H1 (cell line): Measurements from ENCODE around the gene PRR12. TPM values are rescaled to one million over a fixed set of nuclear protein-coding genes. Genes with fewer than 3 reads are reported as not detected.
A peak's percentile ranks its signal among the peaks of the same experiment; 100 is the strongest.

Experiments
- CTCF ChIA-PET: fragments of 300-600 bp; sonication (Branson Sonifier 250); formaldehyde crosslinking; loops from one replicate; lab custom pipeline; 2021; ENCODE audit not compliant: partially characterized antibody; lab: Charles Lee
- POLR2A ChIA-PET: fragments of 300-600 bp; sonication (Branson Sonifier 250); formaldehyde crosslinking; loops from one replicate; lab custom pipeline; 2021; ENCODE audit warnings: inconsistent platforms; ENCODE audit not compliant: partially characterized antibody; lab: Charles Lee
- DNase-seq, 2 experiments: peaks; one replicate each; pipeline versions ENCODE4 v3.0.0 to v3.0.0-alpha.2; 2010 to 2022; ENCODE audit warnings: low spot score in 2 of 2, low read depth in 1 of 2, mixed read lengths in 1 of 2
- FAIRE-seq: peaks from 2 replicates; lab custom pipeline; 2011; peaks lifted over from hg19 to GRCh38; lab: Jason Lieb, UNC
- H2AFZ ChIP-seq: 2 replicates; pipeline ENCODE4 v1.8.1; 2012; ENCODE audit warnings: low read length, inconsistent platforms
- H2AK5ac ChIP-seq: 2 replicates; pipeline ENCODE4 v1.6.1; 2013; ENCODE audit warnings: low read depth, low read length
- H2BK120ac ChIP-seq: replicated peaks from 2 replicates; pipeline ENCODE3; 2013; ENCODE audit warnings: low read depth, low read length, inconsistent platforms
- H2BK12ac ChIP-seq: 2 replicates; pipeline ENCODE4 v1.6.1; 2013; ENCODE audit warnings: low read depth, low read length
- H2BK15ac ChIP-seq: 2 replicates; pipeline ENCODE4 v1.6.1; 2013; ENCODE audit warnings: low read length
- H2BK20ac ChIP-seq: 2 replicates; pipeline ENCODE4 v1.6.1; 2013; ENCODE audit warnings: low read length
- H2BK5ac ChIP-seq: 2 replicates; pipeline ENCODE4 v1.6.1; 2013; ENCODE audit warnings: low read depth, low read length
- H3K14ac ChIP-seq: 2 replicates; pipeline ENCODE4 v1.6.1; 2013; ENCODE audit warnings: inconsistent platforms; ENCODE audit not compliant: insufficient read length
- H3K18ac ChIP-seq: 2 replicates; pipeline ENCODE4 v1.6.1; 2013; ENCODE audit warnings: low read length; ENCODE audit errors: extremely low read depth
- H3K23ac ChIP-seq: 2 replicates; pipeline ENCODE4 v1.6.1; 2013; ENCODE audit warnings: inconsistent platforms; ENCODE audit not compliant: insufficient read length
- H3K23me2 ChIP-seq: 2 replicates; pipeline ENCODE4 v1.6.1; 2013; ENCODE audit warnings: low read depth, low read length
- H3K27ac ChIP-seq: 2 replicates; pipeline ENCODE4 v1.6.1; 2011; ENCODE audit warnings: low read depth, low read length, inconsistent platforms
- H3K27me3 ChIP-seq, 4 experiments: replicated peaks in 1 of 4; 1 replicate in 1 of 4; 2 replicates in 3 of 4; pipeline versions ENCODE4 v1.6.1 to v1.8.1; 2011 to 2013; ENCODE audit warnings: low read length in 3 of 4, mild to moderate bottlenecking in 3 of 4, inconsistent platforms in 2 of 4, mixed read lengths in 2 of 4, moderate library complexity in 1 of 4; ENCODE audit not compliant: control insufficient read depth in 3 of 4, insufficient read depth in 3 of 4; ENCODE audit errors: extremely low read depth in 1 of 4
- H3K36me3 ChIP-seq, 4 experiments: 2 replicates each; pipeline versions ENCODE4 v1.6.1 to v1.8.1; 2011 to 2013; ENCODE audit warnings: mild to moderate bottlenecking in 4 of 4, low read length in 3 of 4, moderate library complexity in 2 of 4, control low read depth in 1 of 4, inconsistent platforms in 1 of 4; ENCODE audit not compliant: insufficient read depth in 4 of 4, control insufficient read depth in 2 of 4
- H3K4ac ChIP-seq: replicated peaks from 2 replicates; pipeline ENCODE3; 2013; ENCODE audit warnings: low read length, low read depth, mixed read lengths, inconsistent platforms; ENCODE audit not compliant: insufficient read length
- H3K4me1 ChIP-seq, 4 experiments: replicated peaks in 1 of 4; 1 replicate in 1 of 4; 2 replicates in 3 of 4; pipeline versions ENCODE4 v1.6.1 to v1.8.1; 2011 to 2013; ENCODE audit warnings: low read length in 3 of 4, inconsistent platforms in 2 of 4, mixed read lengths in 1 of 4; ENCODE audit not compliant: insufficient read depth in 4 of 4, control insufficient read depth in 3 of 4
- H3K4me2 ChIP-seq, 2 experiments: 2 replicates each; pipeline versions ENCODE4 v1.6.1 to v1.8.1; 2011 to 2013; ENCODE audit warnings: low read depth in 2 of 2, low read length in 2 of 2, control low read depth in 1 of 2, inconsistent platforms in 1 of 2, mild to moderate bottlenecking in 1 of 2; ENCODE audit not compliant: insufficient read depth in 1 of 2
- H3K4me3 ChIP-seq, 4 experiments: fragments of 200-600, 300-600 bp in 1 of 4; sonication (generic), shearing (Covaris generic), sonication (Bioruptor Twin) in 1 of 4; 2 replicates each; pipeline versions ENCODE4 v1.5.1 to v1.8.1; 2011 to 2016; ENCODE audit warnings: low read length in 4 of 4, low read depth in 3 of 4, control low read depth in 2 of 4, inconsistent platforms in 2 of 4, mild to moderate bottlenecking in 2 of 4, mixed read lengths in 1 of 4, moderate library complexity in 1 of 4; ENCODE audit not compliant: insufficient read depth in 2 of 4; ENCODE audit errors: extremely low read depth in 1 of 4
- H3K56ac ChIP-seq: replicated peaks from 2 replicates; pipeline ENCODE3; 2013; ENCODE audit warnings: low read depth, mild to moderate bottlenecking, mixed read lengths, low read length, inconsistent platforms; ENCODE audit not compliant: insufficient read length
- H3K79me1 ChIP-seq: 2 replicates; pipeline ENCODE4 v1.6.1; 2013; ENCODE audit warnings: low read depth, low read length, control low read depth
- H3K79me2 ChIP-seq, 2 experiments: 2 replicates each; pipeline versions ENCODE4 v1.6.1 to v1.8.1; 2012 to 2013; ENCODE audit warnings: low read length in 2 of 2, mild to moderate bottlenecking in 2 of 2, inconsistent platforms in 1 of 2; ENCODE audit not compliant: insufficient read depth in 2 of 2, control insufficient read depth in 1 of 2
- H3K9ac ChIP-seq, 4 experiments: replicated peaks in 1 of 4; 1 replicate in 1 of 4; 2 replicates in 3 of 4; pipeline versions ENCODE4 v1.6.1 to v1.8.1; 2011 to 2013; ENCODE audit warnings: low read depth in 3 of 4, low read length in 3 of 4, control low read depth in 2 of 4, mild to moderate bottlenecking in 2 of 4, moderate library complexity in 2 of 4, inconsistent platforms in 1 of 4; ENCODE audit errors: extremely low read depth in 1 of 4
- H3K9me3 ChIP-seq, 2 experiments: 2 replicates each; pipeline versions ENCODE4 v1.6.1 to v1.8.1; 2012 to 2013; ENCODE audit warnings: mild to moderate bottlenecking in 2 of 2, moderate library complexity in 2 of 2, control low read depth in 1 of 2, inconsistent platforms in 1 of 2, low read depth in 1 of 2, low read length in 1 of 2, mixed read lengths in 1 of 2; ENCODE audit not compliant: insufficient read depth in 2 of 2
- H4K20me1 ChIP-seq, 2 experiments: replicated peaks in 1 of 2; 2 replicates each; pipeline versions ENCODE3 to v1.8.1; 2011 to 2013; ENCODE audit warnings: inconsistent platforms in 2 of 2, low read length in 2 of 2, mild to moderate bottlenecking in 1 of 2; ENCODE audit not compliant: insufficient read depth in 2 of 2, control insufficient read depth in 1 of 2
- H4K5ac ChIP-seq: 2 replicates; pipeline ENCODE4 v1.6.1; 2013; ENCODE audit warnings: low read length, low read depth, mixed read lengths, inconsistent platforms; ENCODE audit not compliant: insufficient read length
- H4K8ac ChIP-seq: 2 replicates; pipeline ENCODE4 v1.8.0; 2013; ENCODE audit warnings: mild to moderate bottlenecking, moderate library complexity, low read length, inconsistent platforms; ENCODE audit not compliant: insufficient read depth; ENCODE audit errors: extremely low read depth
- H4K91ac ChIP-seq: replicated peaks from 2 replicates; pipeline ENCODE3; 2013; ENCODE audit warnings: low read length, mixed read lengths, inconsistent platforms; ENCODE audit not compliant: insufficient read length
- HDAC6 ChIP-seq: IDR thresholded peaks from one replicate; pipeline ENCODE4 v1.7.1; 2012; ENCODE audit warnings: low read depth, mild to moderate bottlenecking, inconsistent platforms, low read length, moderate library complexity
- JUND ChIP-seq: IDR thresholded peaks from 2 replicates; pipeline ENCODE4 v1.6.1; 2011; ENCODE audit warnings: mild to moderate bottlenecking, improper control_type of control experiment, low read length
- POU5F1 ChIP-seq: IDR thresholded peaks from 2 replicates; pipeline ENCODE4 v1.6.1; 2011; ENCODE audit warnings: low read depth, mild to moderate bottlenecking, low read length, moderate library complexity
- RAD21 ChIP-seq, 2 experiments: IDR thresholded peaks in 1 of 2; conservative IDR thresholded peaks in 1 of 2; 2 replicates each; pipeline ENCODE4 v1.6.1; 2011; ENCODE audit warnings: low read depth in 2 of 2, low read length in 2 of 2, improper control_type of control experiment in 1 of 2, inconsistent platforms in 1 of 2, mild to moderate bottlenecking in 1 of 2, moderate library complexity in 1 of 2
- SIRT6 ChIP-seq: IDR thresholded peaks from one replicate; pipeline ENCODE4 v1.7.1; 2012; ENCODE audit warnings: low read length, inconsistent platforms
- SP2 ChIP-seq: IDR thresholded peaks from 2 replicates; pipeline ENCODE4 v1.6.1; 2012; ENCODE audit warnings: mild to moderate bottlenecking, low read length, inconsistent platforms
- TAF1 ChIP-seq: IDR thresholded peaks from 2 replicates; pipeline ENCODE4 v1.6.1; 2011; ENCODE audit warnings: mild to moderate bottlenecking, low read depth, low read length
- WGBS, 2 experiments: shearing (Covaris generic) in 1 of 2; methylation state at CpG; one replicate each; pipeline versions ENCODE4 v1.1.6 to v1.1.7; 2013 to 2015; ENCODE audit warnings: low lambda C conversion rate in 2 of 2, mixed read lengths in 2 of 2, inconsistent platforms in 1 of 2, low coverage in 1 of 2, missing lambda C conversion rate in 1 of 2; ENCODE audit not compliant: insufficient replicate concordance in 2 of 2, insufficient coverage in 1 of 2, insufficient read length in 1 of 2; ENCODE audit errors: extremely low coverage in 1 of 2, missing lambda C conversion rate in 1 of 2; 5-methylcytosine and 5-hydroxymethylcytosine counted together
- polyA plus RNA-seq, 7 experiments: library from polyadenylated mRNA; depleted of rRNA in 3 of 7; stranded (reverse) in 5 of 7; unstranded in 2 of 7; fragments of >200 nt in 5 of 7; fragments of 200-250 nt in 2 of 7; gene quantifications; 1 replicate in 5 of 7; 2 replicates in 1 of 7; 4 replicates in 1 of 7; pipeline versions ENCODE4 v1.2.1 to v1.2.3, GENCODE V29; 2011 to 2013; ENCODE audit warnings: missing spikeins in 2 of 7, mixed read lengths in 2 of 7
- total RNA-seq: library from RNA; stranded (reverse); fragmentation: NEBNext Ultra II Directional; extraction: Animal tissue kit (Norgen Biotek cat#: 25700); gene quantifications from 2 replicates; pipeline ENCODE4 v1.2.1, GENCODE V29; 2021
- TF ChIP-seq, protein P1 (sequence below): IDR thresholded peaks from 2 replicates; pipeline ENCODE4 v1.6.1; 2011; ENCODE audit warnings: low read depth, mild to moderate bottlenecking, low read length; ENCODE audit not compliant: insufficient read depth

The PRR12 gene
- total and polyA plus RNA-seq, 2 of the 8 experiments (the other 6 are each of a cell fraction or from before 2014, with no cell fraction given): 2.5 to 59.4 TPM

DNA sequence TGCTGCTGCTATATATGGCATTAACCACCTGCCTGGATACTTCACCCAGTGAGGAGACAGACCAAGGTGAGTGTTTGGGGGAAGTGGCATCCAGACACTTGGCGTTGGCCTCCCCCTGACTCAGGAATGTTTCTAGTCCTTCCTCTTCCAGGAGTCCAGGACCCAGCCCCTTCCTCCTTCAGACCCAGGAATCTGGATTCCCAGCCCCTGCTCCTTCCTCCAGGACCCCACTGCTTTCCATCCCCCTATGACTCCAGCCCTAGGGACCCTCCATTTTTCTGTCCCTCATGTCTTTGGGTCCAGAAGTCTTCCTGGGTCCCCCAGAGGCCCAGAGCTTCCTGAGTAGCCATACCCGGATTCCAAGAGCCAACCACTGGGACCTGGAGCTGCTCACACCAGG, 7.7 kb upstream of the PRR12 start:
- Histone ChIP-seq H3K4me2 (no peak overlapping the region), H3K56ac (no peak overlapping the region), H3K9ac (no peak overlapping the region; a peak in 1 of 7 replicates), H4K5ac (no peak overlapping the region), H3K4ac (no peak overlapping the region), H2BK12ac (peak overlapping the region; percentile 17; the same call in 1 of the 2 replicates), H3K27me3 (no peaks in the 10 kb centered on the region)
- TF ChIP-seq, protein P1, sequence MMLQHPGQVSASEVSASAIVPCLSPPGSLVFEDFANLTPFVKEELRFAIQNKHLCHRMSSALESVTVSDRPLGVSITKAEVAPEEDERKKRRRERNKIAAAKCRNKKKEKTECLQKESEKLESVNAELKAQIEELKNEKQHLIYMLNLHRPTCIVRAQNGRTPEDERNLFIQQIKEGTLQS: no peak
- TF ChIP-seq TAF1: no peak
- TF ChIP-seq POU5F1: no peak
- TF ChIP-seq HDAC6: no peak
- no peak for TF ChIP-seq SP2
- no peak for TF ChIP-seq JUND
- no peak for TF ChIP-seq RAD21 (IDR thresholded peaks at IDR 0.05 in 1 of 2, conservative IDR thresholded peaks at IDR 0.05 in 1 of 2; ENCODE audit: low read depth in 2 of 2, low read length in 2 of 2)
- no peak for TF ChIP-seq SIRT6
- TF ChIP-seq, all 59 proteins: peak for 0
- peaks cover 4% of the 10 kb centered on the region for H3K23me2 ChIP-seq
- DNase-seq: no peak
- H3K23ac ChIP-seq: no peak overlapping the region
- no peaks in the 10 kb centered on the region for H4K20me1 ChIP-seq
- peaks cover 5 to 17% of the 10 kb centered on the region in 2 experiments for H3K79me2 ChIP-seq
- no peak for FAIRE-seq
- H2BK15ac ChIP-seq: no peak overlapping the region
- H2BK120ac ChIP-seq: no peak overlapping the region
- 84% methylated on average over 2 of the region's 2 CpGs; no CpG with 5 or more reads in 1 of the 2 experiments for WGBS, 2 experiments
- H2AK5ac ChIP-seq: no peak overlapping the region
- no peak overlapping the region for H3K4me3 ChIP-seq
- peaks cover 2% of the 10 kb centered on the region; the same call in 1 of the 2 replicates for H3K79me1 ChIP-seq
- no peak overlapping the region for H3K14ac ChIP-seq
- H4K91ac ChIP-seq: no peak overlapping the region
- H2AFZ ChIP-seq: no peak overlapping the region
- peaks cover 3 to 19% (median 8%) of the 10 kb centered on the region in 4 experiments for H3K4me1 ChIP-seq
- H2BK20ac ChIP-seq: no peak overlapping the region
- H3K27ac ChIP-seq: no peak overlapping the region
- no peak overlapping the region; the same call in 1 of the 2 replicates for H4K8ac ChIP-seq
- no peak overlapping the region for H2BK5ac ChIP-seq
- no peaks in the 10 kb centered on the region for H3K36me3 ChIP-seq
- H3K18ac ChIP-seq: no peak overlapping the region
- no peaks in the 10 kb centered on the region for H3K9me3 ChIP-seq
- ChIA-PET POLR2A (interaction anchor here (0.7 to 37.8 kb wide), 5 partner anchors 13 to 129 kb away, joined by 3 to 840 read pairs (median 4); partner anchors contain the start of genes RRAS and SCAF1), CTCF (interaction anchor here (1.7 to 6.4 kb wide), 2 partner anchors 13 to 98 kb away, joined by 3 to 55 read pairs; no protein-coding TSS in a partner anchor)
